ENCODE measurements around the gene SMYD3.

GRCh38 chr1:246065592-246065991 is 441.5 kb downstream of the SMYD3 start:
- TF ChIP-seq ZNF791 (tag by site-specific recombination; IDR thresholded peaks at IDR 0.05) (no peak), ZBTB8A (tag by site-specific recombination; IDR thresholded peaks at IDR 0.05) (no peak), CTCF (tag by site-specific recombination; IDR thresholded peaks at IDR 0.05) (no peak), ZNF558 (tag by site-specific recombination; IDR thresholded peaks at IDR 0.05) (no peak), ZNF18 (tag by site-specific recombination; IDR thresholded peaks at IDR 0.05) (no peak), ZNF48 (tag by site-specific recombination; IDR thresholded peaks at IDR 0.05) (no peak), ZBTB48 (tag by site-specific recombination; IDR thresholded peaks at IDR 0.05) (no peak)
